Suppressor macrophage (primary cell): ENCODE data around the gene COL24A1.
"Not testable (repeated sequence)": the region's sequence is repeated elsewhere in the genome, so short reads cannot be mapped to it uniquely, and the experiment has no call there.

ENCODE experiments used
- DNase-seq, 4 experiments: peaks; one replicate each; pipeline ENCODE4 v3.0.0-alpha.2; 2020 to 2022

The COL24A1 gene

GRCh38 chr1:86072474-86072873 is 84.1 kb downstream of the COL24A1 start:
- not testable (repeated sequence) for DNase-seq

- peak in 1 of 4 experiments; percentile 6 for DNase-seq
Observed at GRCh38 chr1:86071870-86072269, 84.7 kb downstream of the COL24A1 start.

GRCh38 chr1:86069757-86070145 is 86.8 kb downstream of the COL24A1 start:
- DNase-seq, result peak in 3 of 4 experiments; percentile 4 to 38 (median 10)

GRCh38 chr1:86068841-86069756 is 87.5 kb downstream of the COL24A1 start:
- DNase-seq, result no peak

GRCh38 chr1:86068271-86068721 is 88.3 kb downstream of the COL24A1 start:
- DNase-seq, result no peak

- DNase-seq, result no peak
Observed at GRCh38 chr1:86067626-86068025, 88.9 kb downstream of the COL24A1 start.

- DNase-seq, result no peak
Observed at GRCh38 chr1:86064899-86065298, 91.7 kb downstream of the COL24A1 start.

- no peak for DNase-seq
Observed at GRCh38 chr1:86063721-86064120, 92.9 kb downstream of the COL24A1 start.

GRCh38 chr1:86062453-86062852 is 94.1 kb downstream of the COL24A1 start:
- DNase-seq, result no peak

GRCh38 chr1:86061551-86061990 is 95.0 kb downstream of the COL24A1 start:
- DNase-seq, result peak; percentile 32 to 69 (median 51)

- DNase-seq, result no peak
Observed at GRCh38 chr1:86054396-86054795, 102.2 kb downstream of the COL24A1 start.

- no peak for DNase-seq
Observed at GRCh38 chr1:86052948-86053698, 103.4 kb downstream of the COL24A1 start.

GRCh38 chr1:86035101-86035500 is 121.5 kb downstream of the COL24A1 start:
- no peak for DNase-seq

GRCh38 chr1:86030180-86030579 is 126.4 kb downstream of the COL24A1 start:
- DNase-seq, result no peak

GRCh38 chr1:86018283-86018923 is 138.2 kb downstream of the COL24A1 start:
- peak; percentile 32 to 62 (median 44) for DNase-seq

- DNase-seq, result no peak
Observed at GRCh38 chr1:86016076-86016759, 140.4 kb downstream of the COL24A1 start.

- no peak for DNase-seq
Observed at GRCh38 chr1:86015375-86015774, 141.2 kb downstream of the COL24A1 start.

- DNase-seq, result no peak
Observed at GRCh38 chr1:86000601-86001000, 156.0 kb downstream of the COL24A1 start.

GRCh38 chr1:85998105-85998855 is 158.3 kb downstream of the COL24A1 start:
- DNase-seq, result no peak

- DNase-seq, result peak in 2 of 4 experiments; percentile 18 to 36
Observed at GRCh38 chr1:85992791-85993190, 163.8 kb downstream of the COL24A1 start.

- peak in 3 of 4 experiments; percentile 1 to 20 (median 3) for DNase-seq
Observed at GRCh38 chr1:85991261-85991660, 165.3 kb downstream of the COL24A1 start.
